HepG2 (cell line): ENCODE results near the gene COA1. TPM values are rescaled to one million over a fixed set of nuclear protein-coding genes. Genes with fewer than 3 reads are reported as not detected.

Source experiments
- KAT7 ChIP-seq: IDR thresholded peaks from 2 replicates; pipeline ENCODE4 v1.6.1; 2018; ENCODE audit warnings: borderline replicate concordance, missing compliant biosample characterization
- NKX3-1 ChIP-seq: sonication (generic); formaldehyde crosslinking; IDR thresholded peaks from 2 replicates; pipeline ENCODE4 v1.5.0; 2020; ENCODE audit warnings: missing genetic modification reagents
- RFX5 ChIP-seq: IDR thresholded peaks from 2 replicates; pipeline ENCODE4 v1.6.1; 2011; ENCODE audit warnings: low read depth, low read length, improper control_type of control experiment
- YY1 ChIP-seq: IDR thresholded peaks from 2 replicates; pipeline ENCODE4 v1.6.1; 2011; ENCODE audit warnings: low read length, low read depth, moderate library complexity, mild to moderate bottlenecking; ENCODE audit not compliant: insufficient read depth, insufficient replicate concordance
- ZEB1 ChIP-seq: IDR thresholded peaks from 2 replicates; pipeline ENCODE4 v1.6.1; 2012; ENCODE audit warnings: mild to moderate bottlenecking, low read depth, inconsistent platforms; ENCODE audit not compliant: insufficient replicate concordance
- ZNF24 ChIP-seq: fragments of 450-650 bp; IDR thresholded peaks from 2 replicates; pipeline ENCODE4 v1.6.1; 2017; ENCODE audit warnings: antibody characterized with exemption, mild to moderate bottlenecking
- polyA plus RNA-seq, 8 experiments: library from polyadenylated mRNA; depleted of rRNA in 3 of 8; stranded (reverse) in 7 of 8; unstranded in 1 of 8; fragments of >200 nt; fragmentation: Illumina TruSeq in 4 of 8; extraction: Trizol in 4 of 8; gene quantifications; 2 replicates each; pipeline versions ENCODE4 v1.2.1 to v1.2.3, GENCODE V29; 2011 to 2016; ENCODE audit warnings: low read depth in 4 of 8, missing spikeins in 1 of 8, mixed read lengths in 1 of 8; ENCODE audit not compliant: insufficient read depth in 1 of 8
- total RNA-seq, 5 experiments: library from RNA; depleted of rRNA; stranded (reverse); fragments of >200 nt; fragmentation: Illumina TruSeq; extraction: Trizol; gene quantifications; 2 replicates each; pipeline ENCODE4 v1.2.3, GENCODE V29; 2016; ENCODE audit warnings: low read depth in 1 of 5
- TF ChIP-seq, protein P1 (sequence below): sonication (generic); formaldehyde crosslinking; IDR thresholded peaks from 2 replicates; pipeline ENCODE4 v1.5.0; 2020; ENCODE audit warnings: missing genetic modification reagents
- TF ChIP-seq, protein P2 (sequence below): sonication (generic); formaldehyde crosslinking; IDR thresholded peaks from 2 replicates; pipeline ENCODE4 v1.4.0; 2020; ENCODE audit warnings: missing genetic modification reagents
- TF ChIP-seq, protein P3 (sequence below): sonication (generic); formaldehyde crosslinking; IDR thresholded peaks from 2 replicates; pipeline ENCODE4 v1.4.0; 2020; ENCODE audit warnings: mild to moderate bottlenecking, missing genetic modification reagents
- TF ChIP-seq, protein P4 (sequence below): sonication (generic); formaldehyde crosslinking; IDR thresholded peaks from 2 replicates; pipeline ENCODE4 v1.5.0; 2020; ENCODE audit warnings: missing genetic modification reagents
- TF ChIP-seq, protein P5 (sequence below): IDR thresholded peaks from 2 replicates; pipeline ENCODE4 v1.6.1; 2016

COA1 gene
- total and polyA plus RNA-seq, 2 of the 13 experiments (the other 11 are each of a cell fraction or from before 2014, with no cell fraction given), result 33.2 to 65.7 TPM

DNA sequence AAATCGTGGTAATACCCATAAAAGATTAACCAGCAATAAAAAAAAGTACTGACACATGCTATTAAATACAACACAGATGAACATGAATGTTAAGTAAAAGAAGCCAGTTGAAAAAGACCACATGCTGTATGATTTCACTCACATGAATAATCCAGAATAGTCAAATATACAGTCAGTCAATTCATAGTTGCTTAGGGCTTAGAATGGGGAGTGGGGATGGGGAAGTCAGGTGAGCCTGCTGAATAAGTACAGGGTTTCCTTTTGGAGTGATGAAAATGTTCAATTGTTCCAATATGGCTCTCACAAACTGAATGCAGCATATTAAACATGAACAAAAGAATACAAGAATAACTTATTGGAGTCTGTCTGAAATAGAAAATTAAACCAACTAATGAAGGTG is 1.8 kb downstream of the COA1 start (continued):
- TF ChIP-seq, protein P1, sequence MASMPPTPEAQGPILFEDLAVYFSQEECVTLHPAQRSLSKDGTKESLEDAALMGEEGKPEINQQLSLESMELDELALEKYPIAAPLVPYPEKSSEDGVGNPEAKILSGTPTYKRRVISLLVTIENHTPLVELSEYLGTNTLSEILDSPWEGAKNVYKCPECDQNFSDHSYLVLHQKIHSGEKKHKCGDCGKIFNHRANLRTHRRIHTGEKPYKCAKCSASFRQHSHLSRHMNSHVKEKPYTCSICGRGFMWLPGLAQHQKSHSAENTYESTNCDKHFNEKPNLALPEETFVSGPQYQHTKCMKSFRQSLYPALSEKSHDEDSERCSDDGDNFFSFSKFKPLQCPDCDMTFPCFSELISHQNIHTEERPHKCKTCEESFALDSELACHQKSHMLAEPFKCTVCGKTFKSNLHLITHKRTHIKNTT (CRISPR knock-in tag), result no peak
- TF ChIP-seq, protein P2, sequence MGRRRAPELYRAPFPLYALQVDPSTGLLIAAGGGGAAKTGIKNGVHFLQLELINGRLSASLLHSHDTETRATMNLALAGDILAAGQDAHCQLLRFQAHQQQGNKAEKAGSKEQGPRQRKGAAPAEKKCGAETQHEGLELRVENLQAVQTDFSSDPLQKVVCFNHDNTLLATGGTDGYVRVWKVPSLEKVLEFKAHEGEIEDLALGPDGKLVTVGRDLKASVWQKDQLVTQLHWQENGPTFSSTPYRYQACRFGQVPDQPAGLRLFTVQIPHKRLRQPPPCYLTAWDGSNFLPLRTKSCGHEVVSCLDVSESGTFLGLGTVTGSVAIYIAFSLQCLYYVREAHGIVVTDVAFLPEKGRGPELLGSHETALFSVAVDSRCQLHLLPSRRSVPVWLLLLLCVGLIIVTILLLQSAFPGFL, result no peak
- TF ChIP-seq ZNF24 (no peak), RFX5 (no peak), NKX3-1 (CRISPR knock-in tag) (no peak), KAT7 (CRISPR knock-in tag) (no peak), ZEB1 (no peak), YY1 (no peak)
- TF ChIP-seq, protein P3, sequence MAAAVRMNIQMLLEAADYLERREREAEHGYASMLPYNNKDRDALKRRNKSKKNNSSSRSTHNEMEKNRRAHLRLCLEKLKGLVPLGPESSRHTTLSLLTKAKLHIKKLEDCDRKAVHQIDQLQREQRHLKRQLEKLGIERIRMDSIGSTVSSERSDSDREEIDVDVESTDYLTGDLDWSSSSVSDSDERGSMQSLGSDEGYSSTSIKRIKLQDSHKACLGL (CRISPR knock-in tag), result no peak
- TF ChIP-seq, protein P4, sequence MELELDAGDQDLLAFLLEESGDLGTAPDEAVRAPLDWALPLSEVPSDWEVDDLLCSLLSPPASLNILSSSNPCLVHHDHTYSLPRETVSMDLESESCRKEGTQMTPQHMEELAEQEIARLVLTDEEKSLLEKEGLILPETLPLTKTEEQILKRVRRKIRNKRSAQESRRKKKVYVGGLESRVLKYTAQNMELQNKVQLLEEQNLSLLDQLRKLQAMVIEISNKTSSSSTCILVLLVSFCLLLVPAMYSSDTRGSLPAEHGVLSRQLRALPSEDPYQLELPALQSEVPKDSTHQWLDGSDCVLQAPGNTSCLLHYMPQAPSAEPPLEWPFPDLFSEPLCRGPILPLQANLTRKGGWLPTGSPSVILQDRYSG (CRISPR knock-in tag), result no peak
- TF ChIP-seq, protein P5, sequence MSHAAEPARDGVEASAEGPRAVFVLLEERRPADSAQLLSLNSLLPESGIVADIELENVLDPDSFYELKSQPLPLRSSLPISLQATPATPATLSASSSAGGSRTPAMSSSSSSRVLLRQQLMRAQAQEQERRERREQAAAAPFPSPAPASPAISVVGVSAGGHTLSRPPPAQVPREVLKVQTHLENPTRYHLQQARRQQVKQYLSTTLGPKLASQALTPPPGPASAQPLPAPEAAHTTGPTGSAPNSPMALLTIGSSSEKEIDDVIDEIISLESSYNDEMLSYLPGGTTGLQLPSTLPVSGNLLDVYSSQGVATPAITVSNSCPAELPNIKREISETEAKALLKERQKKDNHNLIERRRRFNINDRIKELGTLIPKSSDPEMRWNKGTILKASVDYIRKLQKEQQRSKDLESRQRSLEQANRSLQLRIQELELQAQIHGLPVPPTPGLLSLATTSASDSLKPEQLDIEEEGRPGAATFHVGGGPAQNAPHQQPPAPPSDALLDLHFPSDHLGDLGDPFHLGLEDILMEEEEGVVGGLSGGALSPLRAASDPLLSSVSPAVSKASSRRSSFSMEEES, result no peak
